Hindlimb muscle (tissue), 1 donor: ENCODE measurements around the gene SUSD1. TPM values are rescaled to one million over a fixed set of nuclear protein-coding genes. Genes with fewer than 3 reads are reported as not detected.
"Not testable (repeated sequence)": the region's sequence is repeated elsewhere in the genome, so short reads cannot be mapped to it uniquely, and the experiment has no call there.

Experiments used
- DNase-seq: peaks from one replicate; pipeline ENCODE4 v3.0.0-alpha.2; 2013
- polyA plus RNA-seq: library from polyadenylated mRNA; unstranded; fragments of 120-200 nt; gene quantifications from one replicate; pipeline ENCODE4 v1.2.1, GENCODE V29; 2013; ENCODE audit not compliant: insufficient read length

Gene SUSD1
- polyA plus RNA-seq, 1 donor = 8.5 TPM

GRCh38 chr9:112129246-112129645, 45.9 kb downstream of the SUSD1 start:
- no peak for DNase-seq

- not testable (repeated sequence) for DNase-seq
These were observed 46.7 kb downstream of the SUSD1 start for GRCh38 chr9:112128399-112128798.

GRCh38 chr9:112127281-112127680, 47.8 kb downstream of the SUSD1 start:
- DNase-seq = no peak

- DNase-seq = no peak
These were observed 49.1 kb downstream of the SUSD1 start for GRCh38 chr9:112125951-112126388.

GRCh38 chr9:112124156-112124555, 50.9 kb downstream of the SUSD1 start:
- no peak for DNase-seq

- no peak for DNase-seq
These were observed 53.5 kb downstream of the SUSD1 start for GRCh38 chr9:112121633-112122032.

GRCh38 chr9:112120439-112120925, 54.6 kb downstream of the SUSD1 start:
- DNase-seq = no peak

GRCh38 chr9:112120030-112120341, 55.1 kb downstream of the SUSD1 start:
- no peak for DNase-seq

GRCh38 chr9:112119225-112120029, 55.7 kb downstream of the SUSD1 start:
- no peak for DNase-seq

- DNase-seq = no peak
These were observed 57.1 kb downstream of the SUSD1 start for GRCh38 chr9:112118009-112118408.

- DNase-seq = no peak
These were observed 58.9 kb downstream of the SUSD1 start for GRCh38 chr9:112115970-112116753.

- no peak for DNase-seq
These were observed 60.0 kb downstream of the SUSD1 start for GRCh38 chr9:112115109-112115508.

- no peak for DNase-seq
These were observed 62.0 kb downstream of the SUSD1 start for GRCh38 chr9:112112941-112113681.

- DNase-seq = no peak
These were observed 62.6 kb downstream of the SUSD1 start for GRCh38 chr9:112112519-112112918.

- no peak for DNase-seq
These were observed 63.6 kb downstream of the SUSD1 start for GRCh38 chr9:112111461-112111860.

- DNase-seq = no peak
These were observed 64.4 kb downstream of the SUSD1 start for GRCh38 chr9:112110777-112111113.

- no peak for DNase-seq
These were observed 64.9 kb downstream of the SUSD1 start for GRCh38 chr9:112110094-112110776.

GRCh38 chr9:112104901-112105300, 70.2 kb downstream of the SUSD1 start:
- no peak for DNase-seq

GRCh38 chr9:112104401-112104800, 70.7 kb downstream of the SUSD1 start:
- DNase-seq = no peak

- no peak for DNase-seq
These were observed 71.7 kb downstream of the SUSD1 start for GRCh38 chr9:112103405-112103804.

- DNase-seq = peak; percentile 66
These were observed 77.1 kb downstream of the SUSD1 start for GRCh38 chr9:112097712-112098688.
